ENCODE measurements around the gene LMOD1.

LMOD1 gene

GRCh38 chr1:201851949-201852348, 94.4 kb downstream of the LMOD1 start:
- DNase-seq: no peak

GRCh38 chr1:201850053-201850397, 96.3 kb downstream of the LMOD1 start:
- no peak for DNase-seq

DNA sequence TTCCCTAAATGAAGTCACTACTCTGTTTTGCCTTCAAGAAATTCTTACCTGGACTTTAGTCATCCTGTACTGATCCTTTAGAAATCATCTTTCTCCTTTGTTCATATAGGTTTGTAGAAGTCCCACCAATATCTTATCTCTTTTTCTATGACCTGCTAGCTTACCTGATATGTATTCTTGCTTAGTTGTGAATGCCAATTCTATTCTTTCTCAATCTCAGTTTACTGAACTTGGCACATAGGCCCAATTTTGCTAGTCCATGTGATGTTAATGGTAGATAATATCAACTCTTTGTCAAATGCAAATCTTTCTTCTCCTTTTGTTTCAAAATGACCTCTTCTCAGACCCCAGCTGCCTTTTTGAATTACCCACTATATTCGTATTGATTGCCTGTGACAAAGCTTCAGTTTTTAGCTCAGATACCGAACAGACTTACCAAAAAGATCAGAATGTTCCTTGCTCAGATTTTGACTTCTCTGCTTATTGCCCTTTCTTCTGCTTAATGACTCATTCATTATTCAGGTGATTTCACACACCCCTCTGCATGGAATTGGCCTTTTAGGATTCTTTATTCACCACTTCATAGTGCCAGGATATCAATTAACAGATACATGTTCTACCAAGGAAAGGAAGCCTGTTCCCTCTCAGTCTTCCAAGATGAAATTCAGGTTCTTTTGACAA, 96.8 kb downstream of the LMOD1 start:
- DNase-seq: no peak

GRCh38 chr1:201848230-201848629, 98.1 kb downstream of the LMOD1 start:
- DNase-seq: no peak

GRCh38 chr1:201847150-201847549, 99.2 kb downstream of the LMOD1 start:
- no peak for DNase-seq
